SKM-1 (cell line): ENCODE measurements around the gene PRRT2.
"Not testable (repeated sequence)": the region's sequence is repeated elsewhere in the genome, so short reads cannot be mapped to it uniquely, and the experiment has no call there.

Experiments used
- DNase-seq: peaks from one replicate; lab custom pipeline; 2025; ENCODE audit not compliant: unreplicated experiment; lab: John Stamatoyannopoulos, UW

PRRT2 gene

DNA sequence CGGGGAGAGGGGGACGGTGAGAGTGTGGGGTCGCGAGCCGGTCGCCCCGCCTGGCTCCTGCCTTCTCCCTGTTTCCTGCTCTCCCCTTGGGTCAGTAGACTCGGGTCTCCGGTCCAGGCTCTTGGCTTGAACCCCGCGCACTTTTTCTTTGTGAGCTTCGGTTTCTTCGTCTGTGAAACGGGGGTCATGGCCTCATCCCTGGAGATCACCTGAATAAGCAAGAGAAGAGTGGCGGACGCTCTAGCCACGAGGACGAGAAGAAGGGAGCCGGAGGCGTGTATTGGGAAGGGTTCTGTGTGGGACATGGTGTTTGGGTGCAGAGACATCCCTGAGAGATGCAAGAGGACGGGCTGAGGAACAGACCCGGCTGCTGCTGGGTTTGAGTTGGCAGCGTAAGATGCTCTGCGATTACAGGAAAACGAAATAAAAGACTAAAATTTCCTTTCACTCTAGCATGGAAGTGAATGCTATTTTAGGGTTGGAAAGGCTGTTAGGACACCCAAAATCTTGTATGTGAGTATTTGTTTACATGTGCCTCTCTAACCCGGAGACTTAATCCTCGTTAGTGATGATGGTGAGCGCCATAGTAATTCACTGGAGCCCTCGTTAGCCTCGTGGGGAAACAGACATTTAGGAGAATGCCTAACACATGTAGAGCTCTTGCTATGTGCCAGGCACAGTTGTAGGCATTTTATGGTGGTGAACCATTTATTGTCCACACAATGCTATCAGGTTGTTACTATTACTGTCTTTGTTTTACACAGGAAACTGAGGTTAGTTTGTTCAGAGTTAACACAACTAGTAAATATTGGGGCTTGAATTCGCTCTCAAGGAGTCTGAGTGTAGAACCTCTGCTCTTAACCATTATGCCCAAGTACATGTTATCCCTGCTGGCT lies 20.8 kb upstream of the PRRT2 start:
- no peak for DNase-seq

DNA sequence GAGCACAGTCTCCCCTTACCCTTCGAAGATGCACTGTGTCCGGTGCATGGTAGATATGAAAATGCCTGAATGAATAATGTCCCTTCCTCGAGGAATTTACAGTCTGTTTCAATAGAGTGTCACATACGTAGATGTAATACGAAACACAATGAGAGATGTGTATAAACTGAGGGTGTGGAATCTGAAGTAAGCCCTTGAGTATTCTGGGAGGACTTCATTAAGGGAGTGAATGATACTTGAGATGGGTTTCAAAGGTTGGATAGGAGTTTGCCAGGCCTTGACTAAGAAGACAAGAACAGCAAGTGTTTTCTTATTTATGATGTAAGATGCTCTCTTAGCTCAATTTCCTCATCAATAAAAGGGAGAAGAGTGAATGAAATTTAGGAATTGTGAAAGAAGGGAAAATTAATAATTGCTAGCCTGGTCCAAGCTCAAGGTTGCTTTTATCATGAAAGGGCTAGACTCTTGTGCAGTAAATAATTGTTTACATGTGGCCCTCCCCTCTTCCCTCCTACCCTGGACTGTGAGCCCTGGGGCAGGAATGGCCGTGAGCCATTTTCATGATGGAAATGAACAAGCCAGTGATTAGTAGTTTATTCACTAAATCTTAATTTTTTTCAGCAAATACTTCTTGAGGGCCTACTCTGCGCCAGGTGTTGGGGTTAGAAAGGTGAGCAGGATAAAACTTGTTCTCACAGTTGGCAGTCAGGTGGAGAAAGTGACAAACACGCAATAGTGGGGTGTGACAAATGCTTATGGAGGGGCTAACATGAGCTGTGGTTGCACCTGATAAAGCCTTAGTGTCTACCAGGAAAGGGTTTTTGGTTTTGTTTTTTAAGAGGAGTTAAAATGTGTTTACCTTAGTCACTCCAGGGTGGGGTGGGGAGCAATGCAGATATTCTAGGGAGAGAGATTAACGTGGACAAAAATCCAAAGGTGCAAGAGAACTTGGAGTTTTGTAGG lies 19.9 kb upstream of the PRRT2 start:
- no peak for DNase-seq

DNA sequence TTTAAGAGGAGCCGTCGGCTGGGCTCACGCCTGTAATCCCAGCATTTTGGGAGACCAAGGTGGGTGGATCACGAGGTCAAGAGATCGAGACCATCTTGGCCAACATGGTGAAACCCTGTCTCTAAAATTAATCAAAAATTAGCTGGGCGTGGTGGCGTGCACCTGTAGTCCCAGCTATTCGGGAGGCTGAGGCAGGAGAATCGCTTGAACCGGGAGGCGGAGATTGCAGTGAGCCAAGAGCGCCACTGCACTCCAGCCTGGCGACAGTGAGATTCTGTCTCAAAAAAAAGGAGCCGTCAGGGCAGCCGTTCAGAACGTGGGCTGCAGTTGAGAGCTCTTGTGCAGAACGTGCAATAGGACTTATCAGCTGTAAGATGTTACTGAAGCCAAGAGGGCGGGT lies 18.8 kb upstream of the PRRT2 start:
- not testable (repeated sequence) for DNase-seq

DNA sequence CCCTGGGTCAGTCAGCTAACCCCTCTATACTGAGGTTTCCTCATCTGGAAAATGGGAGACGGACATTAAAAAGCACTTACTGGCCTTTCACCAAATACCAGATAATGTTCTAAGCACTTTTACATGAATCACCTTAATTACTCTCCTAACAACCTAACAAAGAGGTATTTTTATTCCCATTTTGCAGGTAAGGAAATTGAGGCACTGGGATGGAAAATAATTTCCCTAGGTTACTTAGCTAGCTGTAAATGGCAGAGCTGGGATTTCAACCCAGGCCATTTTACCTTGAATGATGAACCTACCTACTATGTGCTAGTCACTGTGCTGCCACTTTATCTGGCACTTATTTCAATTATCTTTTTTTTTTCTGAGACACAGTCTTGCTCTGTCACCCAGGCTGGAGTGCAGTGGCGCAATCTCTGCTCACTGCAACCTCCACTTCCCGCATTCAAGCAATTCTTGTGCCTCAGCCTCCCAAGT lies 17.7 kb upstream of the PRRT2 start:
- DNase-seq, result no peak

DNA sequence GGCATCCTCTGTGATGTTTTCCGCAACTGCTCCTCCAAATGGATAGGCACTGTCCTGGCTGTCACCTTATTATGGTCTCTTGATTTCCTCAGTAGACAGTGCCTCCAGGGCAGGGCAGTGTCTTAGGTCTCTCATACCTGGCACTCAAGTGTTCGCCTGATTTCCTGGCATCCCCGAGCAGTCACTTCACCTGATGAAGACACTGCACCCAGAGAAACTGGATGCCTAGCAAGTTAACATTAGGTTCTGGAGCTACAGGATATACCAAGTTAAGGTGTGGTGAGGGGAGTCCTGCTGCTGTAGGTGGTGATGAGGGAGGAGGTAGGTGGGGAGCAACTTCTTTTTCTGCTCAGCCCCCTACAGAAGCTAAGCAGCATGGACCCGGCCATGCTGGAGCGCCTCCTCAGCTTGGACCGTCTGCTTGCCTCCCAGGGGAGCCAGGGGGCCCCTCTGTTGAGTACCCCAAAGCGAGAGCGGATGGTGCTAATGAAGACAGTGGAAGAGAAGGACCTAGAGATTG lies 9.5 kb upstream of the PRRT2 start:
- DNase-seq, result no peak

DNA sequence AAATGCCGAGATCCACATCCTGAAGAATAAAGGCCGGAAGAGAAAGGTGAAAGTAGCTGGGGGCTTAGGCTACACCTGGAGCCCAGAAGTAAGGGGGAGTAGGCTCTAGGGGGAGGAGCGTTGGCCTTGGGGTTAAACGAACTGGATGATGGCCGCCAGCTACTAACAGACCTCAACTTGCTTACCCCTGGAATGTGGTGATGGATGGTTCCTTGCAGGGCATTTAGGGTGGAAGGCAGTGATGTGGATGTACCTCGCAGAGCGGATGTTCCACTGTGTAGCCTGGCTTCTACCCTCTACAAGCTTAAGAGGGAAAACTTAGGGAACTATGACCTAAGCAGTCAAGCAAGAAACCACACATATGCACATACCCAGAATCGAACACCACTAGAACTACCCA lies 8.0 kb upstream of the PRRT2 start:
- no peak for DNase-seq

DNA sequence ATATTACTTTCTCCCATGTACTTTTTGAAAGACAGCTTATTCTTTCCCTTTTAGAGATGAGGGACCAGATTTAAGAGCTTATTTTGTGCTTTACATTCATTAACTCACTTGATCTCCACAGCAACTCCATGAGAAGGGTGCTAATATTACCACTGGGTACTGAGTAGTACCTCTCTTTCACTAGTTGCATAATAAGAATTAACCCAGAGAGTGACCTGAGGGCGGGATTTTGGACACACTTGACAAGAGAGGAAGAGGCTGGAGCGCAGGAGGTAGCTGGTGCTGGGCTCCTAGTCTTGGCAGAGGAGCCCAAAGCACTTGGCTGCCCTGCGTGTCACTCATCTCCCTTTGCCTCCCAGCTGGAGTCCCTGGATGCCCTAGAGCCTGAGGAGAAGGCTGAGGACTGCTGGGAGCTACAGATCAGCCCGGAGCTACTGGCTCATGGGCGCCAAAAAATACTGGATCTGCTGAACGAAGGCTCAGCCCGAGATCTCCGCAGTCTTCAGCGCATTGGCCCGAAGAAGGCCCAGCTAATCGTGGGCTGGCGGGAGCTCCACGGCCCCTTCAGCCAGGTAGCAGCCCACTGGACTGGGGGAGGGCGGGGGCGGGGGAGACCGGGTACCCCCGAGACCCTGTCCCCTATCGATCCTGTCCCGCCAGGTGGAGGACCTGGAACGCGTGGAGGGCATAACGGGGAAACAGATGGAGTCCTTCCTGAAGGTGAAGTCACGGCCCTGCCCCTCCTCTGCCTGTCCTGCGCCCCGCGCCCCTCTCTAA lies 7.3 kb upstream of the PRRT2 start:
- DNase-seq, result peak; percentile 49

DNA sequence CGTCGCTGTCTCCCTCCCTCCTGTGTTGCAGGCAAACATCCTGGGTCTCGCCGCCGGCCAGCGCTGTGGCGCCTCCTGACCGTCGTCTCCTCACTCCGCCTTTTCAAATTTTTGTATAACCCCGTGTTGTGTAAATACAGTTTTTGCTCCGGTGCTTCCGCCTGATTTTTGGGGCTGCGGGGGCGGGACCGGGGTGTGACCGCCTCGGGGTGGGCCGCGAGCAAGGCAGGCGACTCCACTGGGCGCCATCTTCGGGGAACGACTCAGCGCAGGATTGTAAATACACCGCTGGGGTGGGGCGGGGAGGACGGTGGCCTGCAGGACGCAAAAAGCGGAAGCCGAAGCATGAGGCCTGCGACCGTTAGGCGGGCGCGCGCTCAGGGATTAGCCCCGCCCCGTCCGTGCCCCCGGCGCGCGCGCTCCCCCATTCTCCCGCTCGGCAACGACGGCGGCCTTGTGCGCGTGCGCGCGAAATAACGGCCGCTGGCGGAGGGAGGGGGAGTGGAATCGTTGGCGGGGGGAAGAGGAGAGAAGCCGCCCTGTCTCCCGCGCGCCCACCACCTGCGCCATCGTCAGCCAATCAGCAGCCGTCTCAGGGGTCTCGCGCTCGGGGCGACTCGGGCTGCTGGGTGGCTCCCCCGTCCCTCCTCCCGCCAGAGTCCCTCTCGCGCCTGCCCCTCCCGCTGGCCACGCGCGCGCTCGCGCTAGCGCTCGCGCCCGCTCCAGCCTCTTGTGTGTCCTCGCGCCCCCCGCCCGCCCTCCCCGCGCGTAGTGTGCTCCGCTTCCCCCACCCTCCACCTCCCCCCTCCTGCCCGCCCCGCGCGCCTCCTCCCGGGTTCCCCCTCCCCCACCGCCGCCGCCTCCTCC lies 6.5 kb upstream of the PRRT2 start:
- DNase-seq, result peak; percentile 88

DNA sequence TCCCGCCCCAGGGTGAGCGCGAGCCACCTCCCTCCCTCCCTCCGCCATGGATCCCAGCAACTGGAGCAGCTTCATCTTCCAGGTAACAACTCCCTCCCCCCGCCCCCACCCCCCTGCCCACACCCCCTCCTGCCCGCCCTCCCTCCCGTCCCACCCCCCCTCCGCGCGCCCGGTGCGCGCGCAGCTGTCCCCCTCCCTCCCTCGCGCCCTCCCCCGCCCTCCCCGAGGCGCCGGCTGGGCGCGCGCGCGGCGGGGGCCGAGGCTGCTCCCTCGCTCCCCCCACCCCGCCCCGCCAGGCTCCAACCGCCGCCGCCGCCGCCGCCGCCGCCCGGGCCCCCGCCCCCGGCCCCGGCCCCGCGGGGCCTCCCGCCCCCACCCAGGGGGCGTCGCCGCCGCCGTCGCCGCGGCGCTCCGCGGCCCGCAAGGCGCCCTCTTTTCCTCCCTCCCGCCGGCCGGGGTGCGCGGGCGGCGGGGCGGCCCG lies 5.9 kb upstream of the PRRT2 start, which contains the start of gene MAZ:
TSS of gene MAZ (plus strand) at position 431 of the 481 bp plus-strand sequence. CDS start 173 bp downstream, outside the sequence.
- DNase-seq, result peak; percentile 68

DNA sequence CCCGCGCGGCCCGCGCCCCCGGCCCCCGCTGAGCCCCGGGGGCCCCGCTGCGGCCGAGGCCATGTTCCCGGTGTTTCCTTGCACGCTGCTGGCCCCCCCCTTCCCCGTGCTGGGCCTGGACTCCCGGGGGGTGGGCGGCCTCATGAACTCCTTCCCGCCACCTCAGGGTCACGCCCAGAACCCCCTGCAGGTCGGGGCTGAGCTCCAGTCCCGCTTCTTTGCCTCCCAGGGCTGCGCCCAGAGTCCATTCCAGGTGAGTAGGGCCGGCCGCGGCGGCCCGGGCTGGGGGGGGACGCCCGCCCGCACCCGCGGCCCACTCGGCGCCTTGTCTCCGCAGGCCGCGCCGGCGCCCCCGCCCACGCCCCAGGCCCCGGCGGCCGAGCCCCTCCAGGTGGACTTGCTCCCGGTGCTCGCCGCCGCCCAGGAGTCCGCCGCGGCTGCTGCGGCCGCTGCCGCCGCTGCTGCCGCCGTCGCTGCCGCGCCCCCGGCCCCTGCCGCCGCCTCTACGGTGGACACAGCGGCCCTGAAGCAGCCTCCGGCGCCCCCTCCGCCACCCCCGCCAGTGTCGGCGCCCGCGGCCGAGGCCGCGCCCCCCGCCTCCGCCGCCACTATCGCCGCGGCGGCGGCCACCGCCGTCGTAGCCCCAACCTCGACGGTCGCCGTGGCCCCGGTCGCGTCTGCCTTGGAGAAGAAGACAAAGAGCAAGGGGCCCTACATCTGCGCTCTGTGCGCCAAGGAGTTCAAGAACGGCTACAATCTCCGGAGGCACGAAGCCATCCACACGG lies 5.2 kb upstream of the PRRT2 start:
- DNase-seq, result peak; percentile 27

DNA sequence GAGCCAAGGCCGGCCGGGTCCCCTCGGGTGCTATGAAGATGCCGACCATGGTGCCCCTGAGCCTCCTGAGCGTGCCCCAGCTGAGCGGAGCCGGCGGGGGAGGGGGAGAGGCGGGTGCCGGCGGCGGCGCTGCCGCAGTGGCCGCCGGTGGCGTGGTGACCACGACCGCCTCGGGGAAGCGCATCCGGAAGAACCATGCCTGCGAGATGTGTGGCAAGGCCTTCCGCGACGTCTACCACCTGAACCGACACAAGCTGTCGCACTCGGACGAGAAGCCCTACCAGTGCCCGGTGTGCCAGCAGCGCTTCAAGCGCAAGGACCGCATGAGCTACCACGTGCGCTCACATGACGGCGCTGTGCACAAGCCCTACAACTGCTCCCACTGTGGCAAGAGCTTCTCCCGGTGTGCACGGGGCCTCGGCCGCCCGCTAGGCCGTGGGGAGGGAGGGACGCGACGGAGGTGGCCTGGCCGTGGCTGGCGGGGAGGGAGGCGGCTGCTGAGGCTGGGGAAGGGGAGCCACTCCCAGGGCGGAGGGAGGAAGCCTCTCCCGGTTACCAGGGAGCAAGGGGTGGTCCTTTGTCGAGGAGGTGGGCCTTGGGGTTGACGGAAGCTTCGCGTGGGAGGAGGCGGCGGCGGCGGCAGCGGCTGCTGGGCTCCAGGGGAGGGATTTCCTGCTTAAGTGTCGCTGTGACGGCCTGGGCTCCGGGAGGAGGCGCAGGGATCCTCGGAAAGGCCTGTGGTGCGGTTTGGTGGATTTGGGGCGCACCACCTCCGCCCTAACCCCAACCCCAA lies 4.4 kb upstream of the PRRT2 start:
- DNase-seq, result peak; percentile 78

DNA sequence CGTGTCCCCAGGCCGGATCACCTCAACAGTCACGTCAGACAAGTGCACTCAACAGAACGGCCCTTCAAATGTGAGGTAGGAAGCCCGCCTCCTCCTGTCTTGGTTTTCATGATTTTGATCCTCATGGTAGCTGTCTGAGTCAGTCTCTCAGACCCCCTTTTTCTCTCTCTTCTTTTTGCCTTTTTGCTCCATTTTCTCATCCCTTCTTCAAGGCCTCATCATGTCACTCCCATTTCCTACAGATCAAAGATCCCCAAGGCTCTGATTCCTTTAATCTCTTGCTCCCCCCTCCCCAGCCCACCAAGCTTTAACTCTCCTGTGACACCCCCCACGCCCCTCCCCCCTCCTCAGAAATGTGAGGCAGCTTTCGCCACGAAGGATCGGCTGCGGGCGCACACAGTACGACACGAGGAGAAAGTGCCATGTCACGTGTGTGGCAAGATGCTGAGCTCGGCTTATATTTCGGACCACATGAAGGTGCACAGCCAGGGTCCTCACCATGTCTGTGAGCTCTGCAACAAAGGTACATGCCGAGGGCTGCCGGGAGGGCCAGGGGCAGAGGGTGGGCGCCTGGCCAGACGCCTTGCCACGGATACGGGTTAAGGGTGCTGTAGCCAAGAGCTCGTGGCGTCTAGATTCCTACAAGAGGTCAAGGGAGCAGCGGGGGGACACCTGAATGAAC lies 3.6 kb upstream of the PRRT2 start:
- no peak for DNase-seq

DNA sequence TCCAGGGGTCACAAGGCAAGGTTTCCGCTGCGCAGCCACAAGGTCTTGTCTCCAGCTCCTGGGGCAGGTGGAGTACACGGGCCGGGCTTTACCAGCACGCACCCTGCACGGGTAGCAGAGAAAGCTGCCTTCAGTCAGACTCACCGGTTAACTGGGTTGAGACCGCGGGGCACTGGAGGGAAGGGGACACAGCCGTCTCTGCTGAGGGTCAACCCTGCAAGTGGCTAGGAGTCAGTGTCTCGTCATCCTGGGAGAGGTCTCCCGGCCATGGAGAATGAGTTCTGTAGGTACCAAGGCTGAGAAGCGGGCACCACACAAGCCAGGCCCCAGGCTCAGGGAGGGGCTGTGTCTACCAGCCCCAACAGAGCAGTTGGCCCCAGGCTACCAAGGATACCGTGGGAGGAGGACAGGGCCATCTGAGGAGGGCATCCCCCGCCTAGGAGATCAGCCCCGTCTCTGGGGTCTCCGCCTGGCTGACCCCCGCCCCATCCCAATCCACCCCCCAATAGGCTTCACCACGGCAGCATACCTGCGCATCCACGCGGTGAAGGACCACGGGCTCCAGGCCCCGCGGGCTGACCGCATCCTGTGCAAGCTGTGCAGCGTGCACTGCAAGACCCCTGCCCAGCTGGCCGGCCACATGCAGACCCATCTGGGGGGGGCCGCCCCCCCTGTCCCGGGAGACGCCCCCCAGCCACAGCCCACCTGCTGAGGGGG lies 2.8 kb upstream of the PRRT2 start:
- no peak for DNase-seq

DNA sequence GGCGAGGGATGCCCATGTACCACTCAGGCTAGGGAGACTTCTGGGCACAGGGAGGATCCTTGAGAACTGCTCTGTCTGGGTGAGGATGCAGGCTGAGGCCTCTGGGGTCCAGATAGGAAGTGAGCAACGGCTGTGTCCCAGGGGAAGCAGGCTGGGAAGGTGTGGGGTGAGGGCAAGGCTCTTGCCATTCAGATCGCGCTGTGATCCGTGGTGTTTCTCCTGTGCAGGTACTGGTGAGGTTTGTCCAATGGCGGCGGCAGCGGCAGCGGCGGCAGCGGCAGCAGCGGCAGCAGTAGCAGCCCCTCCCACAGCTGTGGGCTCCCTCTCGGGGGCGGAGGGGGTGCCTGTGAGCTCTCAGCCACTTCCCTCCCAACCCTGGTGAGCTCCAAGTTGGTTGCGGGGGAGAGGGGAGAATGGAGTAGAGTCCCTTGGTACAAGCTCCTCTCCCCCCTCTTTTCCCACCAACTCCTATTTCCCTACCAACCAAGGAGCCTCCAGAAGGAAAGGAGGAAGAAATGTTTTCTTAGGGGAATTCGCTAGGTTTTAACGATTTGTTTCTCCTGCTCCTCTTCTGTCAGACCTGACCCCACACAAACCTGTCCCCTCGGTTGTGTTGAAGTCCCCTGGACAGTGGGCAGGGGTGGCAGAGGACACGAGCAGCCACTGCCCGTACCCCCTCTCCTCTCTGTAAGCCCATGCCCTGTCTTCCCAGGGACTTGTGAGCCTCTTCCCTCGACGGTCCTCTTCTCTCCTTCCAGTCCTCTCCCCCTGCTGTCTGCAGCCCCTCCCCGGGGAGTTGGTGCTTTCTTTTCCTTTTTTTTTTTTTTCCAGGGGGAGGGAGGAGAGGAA lies 1.9 kb upstream of the PRRT2 start:
- no peak for DNase-seq

DNA sequence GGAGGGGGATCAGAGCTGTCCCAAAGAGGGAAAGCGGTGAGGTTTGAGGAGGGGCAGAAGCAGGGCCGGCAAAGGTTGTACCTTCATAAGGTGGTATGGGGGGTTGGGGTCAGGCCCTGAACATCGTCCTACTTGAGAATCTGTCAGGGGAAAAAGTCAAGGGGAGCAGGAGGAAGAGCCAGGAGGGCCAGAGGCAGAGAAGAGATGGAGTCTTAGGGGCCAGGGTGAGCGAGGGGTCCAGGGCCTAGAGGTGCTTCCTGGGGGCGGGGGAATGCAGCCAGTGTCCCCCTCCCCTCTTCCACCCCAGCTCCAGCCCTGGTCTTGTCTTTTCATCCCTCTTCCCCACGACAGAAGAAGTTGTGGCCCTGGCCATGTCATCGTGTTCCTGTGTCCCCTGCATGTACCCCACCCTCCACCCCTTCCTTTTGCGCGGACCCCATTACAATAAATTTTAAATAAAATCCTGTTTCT lies 1.3 kb upstream of the PRRT2 start:
- DNase-seq, result no peak
